Neural cell (in vitro differentiated cells): Measurements from ENCODE around the gene ERC2. TPM values are rescaled to one million over a fixed set of nuclear protein-coding genes. Genes with fewer than 3 reads are reported as not detected.

ENCODE experiments used
- H2AFZ ChIP-seq: fragments of 200-600, 300-800 bp; sonication (generic), shearing (Covaris generic); 2 replicates; pipeline ENCODE4 v1.6.0; 2014; ENCODE audit warnings: low read depth, mild to moderate bottlenecking, antibody characterized with exemption, low read length, moderate library complexity
- H3F3A ChIP-seq: fragments of 200-600 bp; shearing (Covaris generic); 2 replicates; pipeline ENCODE4 v1.6.1; 2016; ENCODE audit warnings: mild to moderate bottlenecking, moderate library complexity, mixed read lengths, antibody characterized with exemption, low read length; ENCODE audit not compliant: insufficient read depth, poor library complexity, severe bottlenecking
- H3K27ac ChIP-seq: fragments of 200-600, 300-800 bp; sonication (generic), shearing (Covaris generic); 2 replicates; pipeline ENCODE4 v1.5.1; 2014; ENCODE audit warnings: mild to moderate bottlenecking, low read length, moderate library complexity
- H3K27me3 ChIP-seq: fragments of 300-800, 200-600 bp; sonication (generic), shearing (Covaris generic); 2 replicates; pipeline ENCODE4 v1.6.0; 2014; ENCODE audit warnings: mild to moderate bottlenecking, low read depth, low read length, moderate library complexity; ENCODE audit not compliant: insufficient read depth
- H3K36me3 ChIP-seq: fragments of 300-800, 200-600 bp; sonication (generic), shearing (Covaris generic); 2 replicates; pipeline ENCODE4 v1.5.1; 2014; ENCODE audit warnings: mild to moderate bottlenecking, antibody characterized with exemption, low read length, moderate library complexity; ENCODE audit not compliant: insufficient read depth
- H3K4me2 ChIP-seq: fragments of 300-800, 200-600 bp; sonication (generic), shearing (Covaris generic); 2 replicates; pipeline ENCODE4 v1.6.0; 2014; ENCODE audit warnings: mild to moderate bottlenecking, low read length
- H3K4me3 ChIP-seq: fragments of 300-800, 200-600 bp; sonication (generic), shearing (Covaris generic); 2 replicates; pipeline ENCODE4 v1.5.1; 2014; ENCODE audit warnings: mild to moderate bottlenecking, low read length, moderate library complexity
- H3K79me2 ChIP-seq: fragments of 200-600 bp; shearing (Covaris generic); replicated peaks from 2 replicates; pipeline ENCODE4 v1.6.0; 2014; ENCODE audit warnings: mild to moderate bottlenecking, low read length, moderate library complexity; ENCODE audit not compliant: insufficient read depth
- H3K9ac ChIP-seq: fragments of 300-800, 200-600 bp; sonication (generic), shearing (Covaris generic); 2 replicates; pipeline ENCODE4 v1.6.1; 2016; ENCODE audit warnings: mild to moderate bottlenecking, low read length, mixed read lengths
- H3K9me2 ChIP-seq: fragments of 200-600 bp; shearing (Covaris generic); 2 replicates; pipeline ENCODE4 v1.6.1; 2016; ENCODE audit warnings: mild to moderate bottlenecking, low read length, mixed read lengths; ENCODE audit not compliant: insufficient read depth
- H3K9me3 ChIP-seq: fragments of 200-600, 300-800 bp; sonication (generic), shearing (Covaris generic); 2 replicates; pipeline ENCODE4 v1.6.1; 2016; ENCODE audit warnings: mild to moderate bottlenecking, mixed run types, low read length, moderate library complexity, mixed read lengths
- H4K20me1 ChIP-seq: fragments of 200-600 bp; shearing (Covaris generic); 2 replicates; pipeline ENCODE4 v1.6.1; 2016; ENCODE audit warnings: mild to moderate bottlenecking, mixed run types; ENCODE audit not compliant: insufficient read depth
- EP300 ChIP-seq: fragments of 450-650 bp; conservative IDR thresholded peaks from 2 replicates; pipeline ENCODE4 v1.6.1; 2014; ENCODE audit warnings: antibody characterized with exemption, mild to moderate bottlenecking, moderate library complexity; ENCODE audit not compliant: poor library complexity, severe bottlenecking
- EZH2 ChIP-seq: fragments of 200-600, 300-800 bp; shearing (Covaris generic), sonication (generic); IDR thresholded peaks from 2 replicates; pipeline ENCODE4 v1.6.1; 2014; ENCODE audit warnings: antibody characterized with exemption, low read length, borderline replicate concordance, mild to moderate bottlenecking; ENCODE audit not compliant: insufficient read depth, poor library complexity, severe bottlenecking
- MXI1 ChIP-seq: fragments of 450-650 bp; conservative IDR thresholded peaks from 2 replicates; pipeline ENCODE4 v1.6.1; 2014; ENCODE audit warnings: antibody characterized with exemption, mild to moderate bottlenecking; ENCODE audit not compliant: poor library complexity, severe bottlenecking
- POLR2AphosphoS5 ChIP-seq: IDR thresholded peaks from 2 replicates; pipeline ENCODE4 v1.6.1; 2012
- RAD21 ChIP-seq: fragments of 450-650 bp; conservative IDR thresholded peaks from 2 replicates; pipeline ENCODE4 v1.6.1; 2014; ENCODE audit warnings: antibody characterized with exemption, mild to moderate bottlenecking, moderate library complexity
- SMC3 ChIP-seq: fragments of 450-650 bp; conservative IDR thresholded peaks from 2 replicates; pipeline ENCODE4 v1.6.1; 2014; ENCODE audit warnings: antibody characterized with exemption, mild to moderate bottlenecking, moderate library complexity; ENCODE audit not compliant: poor library complexity
- TAF1 ChIP-seq: IDR thresholded peaks from 2 replicates; pipeline ENCODE4 v1.6.1; 2012; ENCODE audit warnings: low read depth
- polyA plus RNA-seq: library from polyadenylated mRNA; depleted of rRNA; stranded (reverse); fragments of >200 nt; gene quantifications from 2 replicates; pipeline ENCODE4 v1.2.3, GENCODE V29; 2014
- TF ChIP-seq, protein P1 (sequence below): fragments of 450-650 bp; IDR thresholded peaks from 2 replicates; pipeline ENCODE4 v1.5.1; 2014; ENCODE audit warnings: antibody characterized with exemption, mild to moderate bottlenecking, moderate library complexity; ENCODE audit not compliant: poor library complexity, severe bottlenecking
- TF ChIP-seq, protein P2 (sequence below): IDR thresholded peaks from 2 replicates; pipeline ENCODE4 v1.6.1; 2012; ENCODE audit warnings: borderline replicate concordance

Gene ERC2
- polyA plus RNA-seq, 1 donor from 2014 or later: 60.4 TPM

DNA sequence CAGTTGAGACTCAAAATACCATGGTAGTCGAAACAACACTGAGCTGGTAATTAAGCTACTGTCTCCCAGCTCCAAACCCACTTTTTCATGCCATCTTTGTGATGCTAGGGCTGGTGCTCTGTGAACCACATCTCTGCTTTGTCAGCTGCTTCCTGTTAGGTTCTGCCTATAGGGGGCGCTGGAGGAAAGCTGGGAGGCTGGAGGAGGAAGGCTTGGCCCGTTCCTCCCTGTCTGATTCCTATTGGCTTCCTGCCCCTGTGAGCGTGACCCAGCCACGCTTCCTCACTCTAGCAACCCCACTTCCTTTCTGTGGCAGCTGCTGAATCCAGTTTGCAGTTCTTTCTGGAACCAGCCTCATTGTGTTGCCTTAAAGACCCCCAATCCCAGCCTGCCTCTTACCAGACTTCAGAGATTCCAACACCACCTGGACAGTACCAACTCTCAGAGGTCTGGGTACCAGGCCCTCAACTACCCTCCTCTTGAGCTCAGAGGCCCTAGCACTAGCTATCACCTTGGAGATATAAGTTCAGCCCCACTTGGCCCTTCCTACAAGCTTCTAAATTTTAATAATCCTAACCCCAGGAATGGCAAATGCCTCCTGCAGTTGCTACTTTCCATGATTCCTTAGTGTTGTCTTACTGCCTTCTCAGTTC lies 120.9 kb downstream of the ERC2 start:
- no peak overlapping the region for H3K9ac ChIP-seq
- H3K27ac ChIP-seq: no peak overlapping the region
- H3K4me3 ChIP-seq: no peak overlapping the region
- H3K79me2 ChIP-seq: no peaks in the 10 kb centered on the region
- TF ChIP-seq MXI1: no peak
- TF ChIP-seq, protein P1, sequence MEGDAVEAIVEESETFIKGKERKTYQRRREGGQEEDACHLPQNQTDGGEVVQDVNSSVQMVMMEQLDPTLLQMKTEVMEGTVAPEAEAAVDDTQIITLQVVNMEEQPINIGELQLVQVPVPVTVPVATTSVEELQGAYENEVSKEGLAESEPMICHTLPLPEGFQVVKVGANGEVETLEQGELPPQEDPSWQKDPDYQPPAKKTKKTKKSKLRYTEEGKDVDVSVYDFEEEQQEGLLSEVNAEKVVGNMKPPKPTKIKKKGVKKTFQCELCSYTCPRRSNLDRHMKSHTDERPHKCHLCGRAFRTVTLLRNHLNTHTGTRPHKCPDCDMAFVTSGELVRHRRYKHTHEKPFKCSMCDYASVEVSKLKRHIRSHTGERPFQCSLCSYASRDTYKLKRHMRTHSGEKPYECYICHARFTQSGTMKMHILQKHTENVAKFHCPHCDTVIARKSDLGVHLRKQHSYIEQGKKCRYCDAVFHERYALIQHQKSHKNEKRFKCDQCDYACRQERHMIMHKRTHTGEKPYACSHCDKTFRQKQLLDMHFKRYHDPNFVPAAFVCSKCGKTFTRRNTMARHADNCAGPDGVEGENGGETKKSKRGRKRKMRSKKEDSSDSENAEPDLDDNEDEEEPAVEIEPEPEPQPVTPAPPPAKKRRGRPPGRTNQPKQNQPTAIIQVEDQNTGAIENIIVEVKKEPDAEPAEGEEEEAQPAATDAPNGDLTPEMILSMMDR: peak; percentile 22
- H4K20me1 ChIP-seq: no peaks in the 10 kb centered on the region
- no peaks in the 10 kb centered on the region for H3K27me3 ChIP-seq
- no peak overlapping the region for H3K4me2 ChIP-seq
- no peaks in the 10 kb centered on the region for H3K36me3 ChIP-seq
- no peaks in the 10 kb centered on the region for H3K9me3 ChIP-seq
- no peak overlapping the region for H2AFZ ChIP-seq
- no peaks in the 10 kb centered on the region for H3F3A ChIP-seq
- no peaks in the 10 kb centered on the region for H3K9me2 ChIP-seq

DNA sequence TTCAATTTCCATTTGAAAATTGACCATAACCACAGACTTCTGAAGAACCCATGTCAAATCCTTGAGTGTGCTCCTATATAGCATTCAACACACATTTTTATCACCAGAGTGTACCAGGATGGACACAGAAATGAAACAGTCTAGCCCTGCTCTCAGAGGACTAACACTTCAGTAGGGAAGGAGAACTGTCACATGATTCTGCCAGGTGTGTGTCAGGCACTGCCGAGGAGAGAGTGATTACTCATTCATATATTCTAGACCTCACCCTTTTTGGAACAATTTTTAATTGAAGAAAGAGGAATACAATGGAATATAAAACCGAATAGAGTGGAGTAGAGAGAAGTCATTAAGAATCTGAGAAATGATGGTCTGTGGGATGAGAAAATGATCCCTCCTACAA lies 125.8 kb downstream of the ERC2 start:
- TF ChIP-seq, protein P2, sequence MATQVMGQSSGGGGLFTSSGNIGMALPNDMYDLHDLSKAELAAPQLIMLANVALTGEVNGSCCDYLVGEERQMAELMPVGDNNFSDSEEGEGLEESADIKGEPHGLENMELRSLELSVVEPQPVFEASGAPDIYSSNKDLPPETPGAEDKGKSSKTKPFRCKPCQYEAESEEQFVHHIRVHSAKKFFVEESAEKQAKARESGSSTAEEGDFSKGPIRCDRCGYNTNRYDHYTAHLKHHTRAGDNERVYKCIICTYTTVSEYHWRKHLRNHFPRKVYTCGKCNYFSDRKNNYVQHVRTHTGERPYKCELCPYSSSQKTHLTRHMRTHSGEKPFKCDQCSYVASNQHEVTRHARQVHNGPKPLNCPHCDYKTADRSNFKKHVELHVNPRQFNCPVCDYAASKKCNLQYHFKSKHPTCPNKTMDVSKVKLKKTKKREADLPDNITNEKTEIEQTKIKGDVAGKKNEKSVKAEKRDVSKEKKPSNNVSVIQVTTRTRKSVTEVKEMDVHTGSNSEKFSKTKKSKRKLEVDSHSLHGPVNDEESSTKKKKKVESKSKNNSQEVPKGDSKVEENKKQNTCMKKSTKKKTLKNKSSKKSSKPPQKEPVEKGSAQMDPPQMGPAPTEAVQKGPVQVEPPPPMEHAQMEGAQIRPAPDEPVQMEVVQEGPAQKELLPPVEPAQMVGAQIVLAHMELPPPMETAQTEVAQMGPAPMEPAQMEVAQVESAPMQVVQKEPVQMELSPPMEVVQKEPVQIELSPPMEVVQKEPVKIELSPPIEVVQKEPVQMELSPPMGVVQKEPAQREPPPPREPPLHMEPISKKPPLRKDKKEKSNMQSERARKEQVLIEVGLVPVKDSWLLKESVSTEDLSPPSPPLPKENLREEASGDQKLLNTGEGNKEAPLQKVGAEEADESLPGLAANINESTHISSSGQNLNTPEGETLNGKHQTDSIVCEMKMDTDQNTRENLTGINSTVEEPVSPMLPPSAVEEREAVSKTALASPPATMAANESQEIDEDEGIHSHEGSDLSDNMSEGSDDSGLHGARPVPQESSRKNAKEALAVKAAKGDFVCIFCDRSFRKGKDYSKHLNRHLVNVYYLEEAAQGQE: no peak
- TF ChIP-seq POLR2AphosphoS5: no peak
- TF ChIP-seq RAD21: no peak
- no peak for TF ChIP-seq MXI1
- TF ChIP-seq SMC3: no peak
- TF ChIP-seq EZH2: no peak
- TF ChIP-seq TAF1: no peak
- TF ChIP-seq EP300: no peak
- TF ChIP-seq, protein P1: no peak
- Histone ChIP-seq H3F3A (no peaks in the 10 kb centered on the region), H3K4me2 (no peak overlapping the region)

More for the DNA sequence above, 125.8 kb downstream of the ERC2 start:
- Histone ChIP-seq H3K9me2 (no peaks in the 10 kb centered on the region), H4K20me1 (no peaks in the 10 kb centered on the region), H3K27ac (no peak overlapping the region), H3K9me3 (no peaks in the 10 kb centered on the region), H2AFZ (no peak overlapping the region), H3K4me3 (no peak overlapping the region), H3K79me2 (no peaks in the 10 kb centered on the region), H3K36me3 (no peaks in the 10 kb centered on the region), H3K27me3 (no peaks in the 10 kb centered on the region), H3K9ac (no peak overlapping the region)
